ENCODE measurements around the gene SELENOV. TPM values are rescaled to one million over a fixed set of nuclear protein-coding genes. Genes with fewer than 3 reads are reported as not detected.

The SELENOV gene
- total RNA-seq, 4 donors from 2014 or later = not detected

DNA sequence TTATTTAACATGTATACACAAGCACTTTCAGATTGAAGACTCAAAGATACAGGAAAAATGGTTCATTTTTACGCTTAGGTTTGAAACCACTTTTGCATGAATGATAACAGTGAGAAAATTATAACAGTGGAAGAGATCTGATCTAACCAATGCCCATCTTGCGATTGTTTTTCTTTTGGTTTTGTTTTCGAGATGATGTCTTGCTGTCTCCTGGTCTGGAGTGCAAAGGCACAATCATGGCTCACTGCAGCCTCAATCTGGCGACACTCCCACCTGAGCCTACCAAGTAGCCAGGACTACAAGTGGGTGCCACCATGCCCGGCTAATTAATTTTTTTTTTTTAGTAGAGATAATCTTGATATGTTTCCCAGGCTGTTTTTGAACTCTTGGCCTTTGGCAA, 35.3 kb downstream of the SELENOV start:
- no peak for DNase-seq
- intact Hi-C loops (cut with DNase I; ENCODE audit: low total_unique reads) = loop anchor here (2.0 kb wide), 1 partner anchor 213 kb away; no protein-coding TSS in a partner anchor
- in situ Hi-C loops (cut with MboI; ENCODE audit: low sequenced_read_pairs in 4 of 4) = loop anchor here in 2 of 4 donors (10.0 kb wide), 3 partner anchors 125 to 295 kb away; partner anchors contain the start of gene FBL (in 1 of the 2)

DNA sequence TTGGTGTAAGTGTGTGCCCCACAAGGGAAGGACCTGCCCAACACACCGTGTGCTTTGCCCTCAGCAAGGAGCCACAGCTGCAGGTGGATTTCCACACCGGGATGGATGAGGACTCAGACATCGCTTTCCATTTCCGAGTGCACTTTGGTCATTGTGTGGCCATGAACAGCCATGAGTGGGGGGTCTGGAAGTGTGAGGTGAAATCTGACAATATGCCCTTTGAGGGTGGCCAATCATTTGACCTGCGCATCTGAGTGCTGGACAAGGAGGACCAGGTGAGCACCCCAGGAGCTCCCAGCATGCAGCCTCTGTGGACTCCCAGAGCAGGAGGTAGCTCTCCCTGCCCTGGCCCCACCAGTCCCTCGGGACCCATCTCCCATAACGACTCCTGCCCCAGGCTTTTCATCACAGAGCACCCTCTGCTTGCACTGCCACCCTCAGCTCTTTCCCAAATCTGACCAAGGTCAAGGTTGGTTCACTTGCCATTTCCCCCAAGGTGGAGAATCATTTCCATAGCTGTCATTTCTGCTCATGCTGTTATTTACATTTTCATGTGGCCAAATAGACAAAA, 38.2 kb downstream of the SELENOV start:
- TF ChIP-seq, protein P1, sequence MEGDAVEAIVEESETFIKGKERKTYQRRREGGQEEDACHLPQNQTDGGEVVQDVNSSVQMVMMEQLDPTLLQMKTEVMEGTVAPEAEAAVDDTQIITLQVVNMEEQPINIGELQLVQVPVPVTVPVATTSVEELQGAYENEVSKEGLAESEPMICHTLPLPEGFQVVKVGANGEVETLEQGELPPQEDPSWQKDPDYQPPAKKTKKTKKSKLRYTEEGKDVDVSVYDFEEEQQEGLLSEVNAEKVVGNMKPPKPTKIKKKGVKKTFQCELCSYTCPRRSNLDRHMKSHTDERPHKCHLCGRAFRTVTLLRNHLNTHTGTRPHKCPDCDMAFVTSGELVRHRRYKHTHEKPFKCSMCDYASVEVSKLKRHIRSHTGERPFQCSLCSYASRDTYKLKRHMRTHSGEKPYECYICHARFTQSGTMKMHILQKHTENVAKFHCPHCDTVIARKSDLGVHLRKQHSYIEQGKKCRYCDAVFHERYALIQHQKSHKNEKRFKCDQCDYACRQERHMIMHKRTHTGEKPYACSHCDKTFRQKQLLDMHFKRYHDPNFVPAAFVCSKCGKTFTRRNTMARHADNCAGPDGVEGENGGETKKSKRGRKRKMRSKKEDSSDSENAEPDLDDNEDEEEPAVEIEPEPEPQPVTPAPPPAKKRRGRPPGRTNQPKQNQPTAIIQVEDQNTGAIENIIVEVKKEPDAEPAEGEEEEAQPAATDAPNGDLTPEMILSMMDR (IDR thresholded peaks at IDR 0.05 in 4 of 5, conservative IDR thresholded peaks at IDR 0.05 in 1 of 5) = no peak
- no peak for TF ChIP-seq POLR2A (IDR thresholded peaks at IDR 0.05)
- in situ Hi-C loops (cut with MboI; ENCODE audit: low sequenced_read_pairs in 4 of 4) = loop anchor here in 2 of 4 donors (10.0 kb wide), 3 partner anchors 122 to 292 kb away; partner anchors contain the start of gene FBL (in 1 of the 2)
- H3K27me3 ChIP-seq = no peaks in the 10 kb centered on the region
- H3K9me3 ChIP-seq = no peaks in the 10 kb centered on the region
- H3K4me1 ChIP-seq = no peaks in the 10 kb centered on the region
- intact Hi-C loops (cut with DNase I; ENCODE audit: low total_unique reads) = no loop called here
- H3K4me3 ChIP-seq = no peak overlapping the region
- H3K36me3 ChIP-seq = no peaks in the 10 kb centered on the region
- DNase-seq = no peak
- H3K27ac ChIP-seq = no peak overlapping the region
- no peak for ATAC-seq

More for the DNA sequence above, 35.3 kb downstream of the SELENOV start:
- Histone ChIP-seq H3K27ac (no peak overlapping the region), H3K27me3 (no peaks in the 10 kb centered on the region), H3K9me3 (no peaks in the 10 kb centered on the region), H3K4me1 (no peaks in the 10 kb centered on the region), H3K36me3 (no peaks in the 10 kb centered on the region), H3K4me3 (no peak overlapping the region)
- no peak for ATAC-seq
- TF ChIP-seq, protein P1 (IDR thresholded peaks at IDR 0.05 in 4 of 5, conservative IDR thresholded peaks at IDR 0.05 in 1 of 5) = no peak
- no peak for TF ChIP-seq POLR2A (IDR thresholded peaks at IDR 0.05)

DNA sequence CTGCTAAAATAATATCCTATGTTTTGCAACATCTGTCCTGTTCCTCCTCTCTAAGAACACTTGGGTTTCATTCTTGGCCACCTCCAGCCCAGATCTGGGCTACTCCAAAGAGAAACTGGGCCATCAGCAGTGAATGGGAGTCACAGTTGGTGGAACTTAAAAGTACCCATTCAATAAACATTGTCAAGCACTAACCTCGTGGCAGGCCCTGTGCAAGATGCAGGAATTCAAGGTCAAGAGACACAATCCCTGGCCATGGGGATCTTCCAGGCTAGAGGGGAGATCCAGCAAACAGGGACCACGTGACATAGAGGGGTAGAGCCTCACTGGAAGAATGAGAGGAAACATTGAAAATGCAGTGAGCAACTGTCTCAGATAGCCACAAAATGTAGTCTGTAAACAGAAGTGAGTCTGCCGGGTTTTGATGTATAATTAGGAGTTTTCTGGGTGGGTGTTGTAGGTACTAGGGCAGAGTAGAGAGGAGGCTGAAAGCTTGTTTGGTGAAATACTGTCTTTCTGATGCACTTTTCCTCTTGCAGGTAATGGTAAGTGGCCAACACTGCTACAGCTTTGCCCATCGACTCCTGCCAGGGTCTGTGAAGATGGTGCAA, 39.9 kb downstream of the SELENOV start:
- in situ Hi-C loops (cut with MboI; ENCODE audit: low sequenced_read_pairs in 4 of 4) = loop anchor here in 3 of 4 donors (5.0 to 10.0 kb wide), 4 partner anchors 117 to 290 kb away; partner anchors contain the start of gene FBL (in 1 of the 3)
- no peak for TF ChIP-seq POLR2A (IDR thresholded peaks at IDR 0.05)
- TF ChIP-seq, protein P1 (IDR thresholded peaks at IDR 0.05 in 4 of 5, conservative IDR thresholded peaks at IDR 0.05 in 1 of 5) = no peak
- ATAC-seq = no peak
- no peak for DNase-seq
- Histone ChIP-seq H3K36me3 (no peaks in the 10 kb centered on the region), H3K4me3 (no peak overlapping the region), H3K27me3 (no peaks in the 10 kb centered on the region), H3K9me3 (no peaks in the 10 kb centered on the region), H3K27ac (no peak overlapping the region), H3K4me1 (no peaks in the 10 kb centered on the region)
- intact Hi-C loops (cut with DNase I; ENCODE audit: low total_unique reads) = no loop called here

DNA sequence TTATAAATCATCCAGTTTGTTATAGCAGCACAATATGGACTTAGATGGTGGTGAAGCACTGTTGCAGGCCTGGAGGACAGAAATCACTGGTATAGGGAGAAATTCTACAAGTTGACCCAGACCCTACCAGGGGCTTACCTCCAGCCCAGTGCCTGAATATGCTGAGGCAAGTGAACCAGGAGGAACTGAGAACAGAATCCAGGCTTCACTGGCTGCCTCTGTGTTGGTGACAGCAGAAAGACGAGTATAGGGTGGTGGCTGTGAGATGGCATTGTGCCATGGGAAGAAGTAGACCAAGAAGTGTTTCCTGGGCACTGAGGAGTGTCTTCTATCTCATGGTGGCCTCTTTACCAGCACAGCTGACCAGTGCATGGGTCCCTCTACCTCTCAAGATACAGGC, 40.9 kb downstream of the SELENOV start:
- H3K4me1 ChIP-seq = no peaks in the 10 kb centered on the region
- in situ Hi-C loops (cut with MboI; ENCODE audit: low sequenced_read_pairs in 4 of 4) = loop anchor here in 3 of 4 donors (5.0 to 10.0 kb wide), 4 partner anchors 116 to 289 kb away; partner anchors contain the start of gene FBL (in 1 of the 3)
- ATAC-seq = no peak

More for the DNA sequence above, 40.9 kb downstream of the SELENOV start:
- no peak for DNase-seq
- Histone ChIP-seq H3K27me3 (no peaks in the 10 kb centered on the region), H3K9me3 (no peaks in the 10 kb centered on the region), H3K27ac (no peak overlapping the region), H3K4me3 (no peak overlapping the region), H3K36me3 (no peaks in the 10 kb centered on the region)
- no peak for TF ChIP-seq POLR2A (IDR thresholded peaks at IDR 0.05)
- TF ChIP-seq, protein P1 (IDR thresholded peaks at IDR 0.05 in 4 of 5, conservative IDR thresholded peaks at IDR 0.05 in 1 of 5) = no peak
- intact Hi-C loops (cut with DNase I; ENCODE audit: low total_unique reads) = no loop called here
